ENCODE data around the gene CARD6.
"Not testable (repeated sequence)": the region's sequence is repeated elsewhere in the genome, so short reads cannot be mapped to it uniquely, and the experiment has no call there.

- TF ChIP-seq SP1 (IDR thresholded peaks at IDR 0.05); FOXA1 (IDR thresholded peaks at IDR 0.05); TARDBP (IDR thresholded peaks at IDR 0.05); BHLHE40 (IDR thresholded peaks at IDR 0.05; ENCODE audit: borderline replicate concordance); FOXM1 (IDR thresholded peaks at IDR 0.05; ENCODE audit: borderline replicate concordance); ELF4 (IDR thresholded peaks at IDR 0.05); HDGF (IDR thresholded peaks at IDR 0.05; ENCODE audit: borderline replicate concordance); PKNOX1 (IDR thresholded peaks at IDR 0.05); ZNF384 (IDR thresholded peaks at IDR 0.05): not testable (repeated sequence)
Measured at GRCh38 chr5:40872253-40872652, 31.1 kb downstream of the CARD6 start.
